Upper lobe of left lung (tissue), 6 donors: Measurements from ENCODE around the gene TANGO2. TPM values are rescaled to one million over a fixed set of nuclear protein-coding genes. Genes with fewer than 3 reads are reported as not detected.

Source experiments
- ATAC-seq, 2 donors: fragments of 200-7000 bp; cut with Tn5 transposase; one replicate each; pipeline ENCODE4 v1.9.1; 2022; ENCODE audit warnings: mild to moderate bottlenecking in 2 of 2, moderate library complexity in 2 of 2; ENCODE audit not compliant: low FRiP score in 2 of 2
- DNase-seq, 2 donors: peaks; one replicate each; pipeline ENCODE4 v3.0.0-alpha.2; 2019 to 2020
- H3K27ac ChIP-seq, 4 donors: fragments of 200-600 bp; sonication (generic); one replicate each; pipeline ENCODE4 v1.5.1; 2016 to 2019
- H3K27me3 ChIP-seq, 4 donors: fragments of 200-600 bp; sonication (generic); one replicate each; pipeline ENCODE4 v1.5.1; 2017 to 2019
- H3K36me3 ChIP-seq, 4 donors: fragments of 200-600 bp; sonication (generic); one replicate each; pipeline ENCODE4 v1.5.1; 2016 to 2019
- H3K4me1 ChIP-seq, 4 donors: fragments of 200-600 bp; sonication (generic); one replicate each; pipeline ENCODE4 v1.5.1; 2018 to 2019
- H3K4me3 ChIP-seq, 4 donors: fragments of 200-600 bp; sonication (generic); one replicate each; pipeline ENCODE4 v1.5.1; 2017 to 2019; ENCODE audit warnings: mild to moderate bottlenecking in 2 of 4, moderate library complexity in 1 of 4
- H3K9me3 ChIP-seq, 4 donors: fragments of 200-600 bp; sonication (generic); one replicate each; pipeline ENCODE4 v1.5.1; 2018 to 2019
- EP300 ChIP-seq, 4 donors: sonication (generic); formaldehyde crosslinking; IDR thresholded peaks; one replicate each; pipeline ENCODE4 v1.5.1; 2017; ENCODE audit warnings: antibody characterized with exemption in 4 of 4, control low read depth in 2 of 4
- POLR2A ChIP-seq, 4 donors: fragments of 450-650 bp; IDR thresholded peaks; one replicate each; pipeline ENCODE4 v1.5.1; 2016 to 2017; ENCODE audit warnings: antibody characterized with exemption in 4 of 4, mild to moderate bottlenecking in 2 of 4
- POLR2AphosphoS5 ChIP-seq, 2 donors: sonication (generic); formaldehyde crosslinking; IDR thresholded peaks; one replicate each; pipeline ENCODE4 v1.5.1; 2017; ENCODE audit warnings: antibody characterized with exemption in 2 of 2
- WGBS, 2 donors: methylation state at CpG; one replicate each; pipeline ENCODE4 v1.1.5; 2017 to 2018; 5-methylcytosine and 5-hydroxymethylcytosine counted together
- total RNA-seq, 6 donors: library from RNA; depleted of rRNA in 4 of 6; stranded (reverse); fragments of >200 nt in 4 of 6; gene quantifications; one replicate each; pipeline versions ENCODE4 v1.1.0 to v1.2.1, GENCODE V29; 2016 to 2021
- TF ChIP-seq, protein P1 (sequence below), 6 experiments: fragments of 450-650 bp in 4 of 6; fragments of 200-600 bp in 2 of 6; sonication (generic) in 2 of 6; IDR thresholded peaks; one replicate each; pipeline ENCODE4 v1.5.1; 2016 to 2019; ENCODE audit warnings: antibody characterized with exemption in 6 of 6
- donor health status: DM: no; HTN: no; CAD: no; lungs with moderate emphysema.
- donor health status: DM: no; HTN: yes; CAD: no; lungs with severe emphysema.

Gene TANGO2
- total RNA-seq, 6 donors from 2014 or later: 33.9 to 94.3 (median 55.0) TPM

DNA sequence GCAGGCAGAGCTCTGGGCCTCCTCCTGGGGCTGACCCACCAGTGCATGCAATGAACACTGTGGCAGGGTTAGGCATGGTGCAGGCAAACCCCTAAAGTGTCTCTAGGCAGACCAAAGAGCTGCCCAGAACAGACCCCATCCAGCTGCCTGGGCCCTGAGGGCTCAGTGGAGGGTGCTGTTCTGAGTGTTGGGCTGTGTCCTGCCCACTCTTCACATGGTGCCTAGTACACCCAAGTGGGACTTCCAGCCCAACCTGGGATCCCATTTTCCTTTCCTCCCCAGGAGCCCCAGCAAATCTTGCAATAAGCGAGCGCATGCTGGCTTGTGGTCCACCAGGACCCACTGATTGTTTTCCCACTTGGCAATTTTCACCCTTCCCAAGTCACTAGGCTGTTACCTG lies 30.7 kb upstream of the TANGO2 start:
- no peaks in the 10 kb centered on the region for H3K36me3 ChIP-seq
- TF ChIP-seq POLR2A (IDR thresholded peaks at IDR 0.05): no peak
- no peak for TF ChIP-seq POLR2AphosphoS5 (IDR thresholded peaks at IDR 0.05)
- TF ChIP-seq EP300 (IDR thresholded peaks at IDR 0.05): no peak
- TF ChIP-seq, protein P1, sequence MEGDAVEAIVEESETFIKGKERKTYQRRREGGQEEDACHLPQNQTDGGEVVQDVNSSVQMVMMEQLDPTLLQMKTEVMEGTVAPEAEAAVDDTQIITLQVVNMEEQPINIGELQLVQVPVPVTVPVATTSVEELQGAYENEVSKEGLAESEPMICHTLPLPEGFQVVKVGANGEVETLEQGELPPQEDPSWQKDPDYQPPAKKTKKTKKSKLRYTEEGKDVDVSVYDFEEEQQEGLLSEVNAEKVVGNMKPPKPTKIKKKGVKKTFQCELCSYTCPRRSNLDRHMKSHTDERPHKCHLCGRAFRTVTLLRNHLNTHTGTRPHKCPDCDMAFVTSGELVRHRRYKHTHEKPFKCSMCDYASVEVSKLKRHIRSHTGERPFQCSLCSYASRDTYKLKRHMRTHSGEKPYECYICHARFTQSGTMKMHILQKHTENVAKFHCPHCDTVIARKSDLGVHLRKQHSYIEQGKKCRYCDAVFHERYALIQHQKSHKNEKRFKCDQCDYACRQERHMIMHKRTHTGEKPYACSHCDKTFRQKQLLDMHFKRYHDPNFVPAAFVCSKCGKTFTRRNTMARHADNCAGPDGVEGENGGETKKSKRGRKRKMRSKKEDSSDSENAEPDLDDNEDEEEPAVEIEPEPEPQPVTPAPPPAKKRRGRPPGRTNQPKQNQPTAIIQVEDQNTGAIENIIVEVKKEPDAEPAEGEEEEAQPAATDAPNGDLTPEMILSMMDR (IDR thresholded peaks at IDR 0.05): no peak
- H3K4me1 ChIP-seq: peaks cover 20 to 41% (median 23%) of the 10 kb centered on the region in 4 donors
- DNase-seq (no peak), ATAC-seq (no peak)
- no peaks in the 10 kb centered on the region for H3K27me3 ChIP-seq
- H3K27ac ChIP-seq: no peak overlapping the region
- H3K9me3 ChIP-seq: no peaks in the 10 kb centered on the region
- H3K4me3 ChIP-seq: no peak overlapping the region
- 64 to 72% methylated on average over 2 of the region's 2 CpGs for WGBS, 2 donors

DNA sequence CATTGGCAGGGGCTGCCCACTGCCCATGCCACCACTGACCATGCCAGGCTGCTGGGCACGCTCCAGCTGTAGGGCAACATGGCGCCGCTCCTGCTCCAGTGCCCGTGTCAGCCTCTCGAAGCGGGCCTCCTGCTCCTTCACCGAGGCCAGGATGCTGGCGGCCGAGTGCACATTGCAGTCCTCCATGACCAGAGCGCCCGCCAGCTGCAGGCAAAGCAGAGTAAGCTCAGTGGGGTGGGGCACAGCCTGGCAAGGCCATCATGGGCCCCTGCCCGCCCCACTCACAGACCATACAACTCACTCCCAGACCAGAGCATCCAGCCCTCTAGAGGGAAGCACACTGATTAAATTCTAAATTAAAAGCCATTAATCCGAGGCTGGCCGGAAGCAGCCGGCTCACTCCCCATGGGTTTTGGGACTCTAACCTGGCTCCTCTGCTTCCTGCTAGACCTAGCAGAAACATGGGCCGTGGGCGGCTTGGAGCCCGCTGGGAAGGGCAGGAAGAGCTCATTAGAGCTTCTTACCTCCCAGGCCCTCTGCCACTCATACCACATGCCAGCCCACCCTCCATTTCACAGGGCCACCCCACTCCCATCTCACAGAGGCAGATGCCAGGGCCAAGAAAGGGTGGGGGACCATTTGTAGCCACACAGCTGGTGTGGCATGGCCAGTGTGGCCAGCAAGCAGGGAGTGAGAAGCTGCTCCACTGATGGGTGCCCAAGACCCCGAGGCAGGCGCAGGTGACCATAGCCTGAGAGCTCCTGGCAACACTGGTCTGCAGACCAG lies 30.1 kb upstream of the TANGO2 start:
- TF ChIP-seq, protein P1 (IDR thresholded peaks at IDR 0.05): no peak
- TF ChIP-seq EP300 (IDR thresholded peaks at IDR 0.05) (no peak), POLR2AphosphoS5 (IDR thresholded peaks at IDR 0.05) (no peak), POLR2A (IDR thresholded peaks at IDR 0.05) (no peak)
- H3K4me1 ChIP-seq: peaks cover 18 to 41% (median 23%) of the 10 kb centered on the region in 4 donors
- H3K36me3 ChIP-seq: no peaks in the 10 kb centered on the region
- H3K9me3 ChIP-seq: no peaks in the 10 kb centered on the region
- H3K27ac ChIP-seq: peak overlapping the region in 1 of 4 donors; percentile 42
- 97% methylated on average over 6 to 19 of the region's 20 CpGs for WGBS, 2 donors
- no peak overlapping the region for H3K4me3 ChIP-seq
- H3K27me3 ChIP-seq: no peaks in the 10 kb centered on the region
- DNase-seq: peak in 1 of 2 donors; percentile 69
- no peak for ATAC-seq

DNA sequence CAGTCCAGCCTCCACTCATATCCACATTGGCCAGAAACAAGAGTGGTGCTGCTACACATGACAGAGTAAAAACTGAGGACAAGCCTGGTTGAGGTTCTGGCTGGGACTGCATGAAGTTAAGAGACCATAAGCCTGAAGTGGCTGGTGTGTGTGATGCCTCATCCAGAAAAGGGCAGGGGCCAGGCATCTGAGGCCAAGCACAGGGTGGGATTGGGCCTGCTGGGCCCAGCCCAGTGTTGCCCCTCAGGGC lies 29.6 kb upstream of the TANGO2 start:
- no peak for ATAC-seq

GRCh38 chr22:19991645-19992451 lies 29.1 kb upstream of the TANGO2 start:
- Histone ChIP-seq H3K27ac (peak overlapping the region in 1 of 4 donors; percentile 42), H3K4me1 (peaks cover 11 to 33% (median 16%) of the 10 kb centered on the region in 4 donors), H3K9me3 (no peaks in the 10 kb centered on the region), H3K36me3 (no peaks in the 10 kb centered on the region), H3K4me3 (no peak overlapping the region), H3K27me3 (no peaks in the 10 kb centered on the region)
- peak in 1 of 2 donors; percentile 62 for DNase-seq
- no peak for ATAC-seq
- 78 to 86% methylated on average over 14 to 23 of the region's 23 CpGs for WGBS, 2 donors
- TF ChIP-seq POLR2A (IDR thresholded peaks at IDR 0.05) (no peak), EP300 (IDR thresholded peaks at IDR 0.05) (no peak), POLR2AphosphoS5 (IDR thresholded peaks at IDR 0.05) (no peak)
- TF ChIP-seq, protein P1 (IDR thresholded peaks at IDR 0.05): no peak

More for the DNA sequence above, 29.6 kb upstream of the TANGO2 start:
- H3K36me3 ChIP-seq: no peaks in the 10 kb centered on the region
- H3K27me3 ChIP-seq: no peaks in the 10 kb centered on the region
- H3K9me3 ChIP-seq: no peaks in the 10 kb centered on the region
- DNase-seq: no peak
- TF ChIP-seq EP300 (IDR thresholded peaks at IDR 0.05) (no peak), POLR2A (IDR thresholded peaks at IDR 0.05) (no peak), POLR2AphosphoS5 (IDR thresholded peaks at IDR 0.05) (no peak)
- TF ChIP-seq, protein P1 (IDR thresholded peaks at IDR 0.05): no peak
- peak overlapping the region in 1 of 4 donors; percentile 42 for H3K27ac ChIP-seq
- H3K4me1 ChIP-seq: peaks cover 15 to 38% (median 20%) of the 10 kb centered on the region in 4 donors
- no peak overlapping the region for H3K4me3 ChIP-seq
